Naive thymus-derived CD8-positive, alpha-beta T cell (primary cell): ENCODE data around the gene GATA2. TPM values are rescaled to one million over a fixed set of nuclear protein-coding genes. Genes with fewer than 3 reads are reported as not detected.

Experiments used
- ATAC-seq, 2 donors: fragments of 150-1000 bp; cut with Tn5 transposase in 1 of 2; sonication (Bioruptor Pico), chemical (Tn5 transposase) in 1 of 2; 1 replicate in 1 of 2; 2 replicates in 1 of 2; pipeline ENCODE4 v1.10.0; 2021; ENCODE audit warnings: mild to moderate bottlenecking in 2 of 2, moderate library complexity in 2 of 2
- POLR2A ChIA-PET: fragments of 350-600 bp; sonication (Branson Sonifier 250); formaldehyde crosslinking; loops from one replicate; lab custom pipeline; 2021; ENCODE audit warnings: antibody characterized with exemption; lab: Charles Lee
- DNase-seq, 10 donors: peaks; one replicate each; pipeline versions ENCODE4 v3.0.0 to v3.0.0-alpha.2; 2020 to 2022
- H3K27ac Mint-ChIP-seq, 10 donors: one replicate each; pipeline ENCODE4 v1.8.0; 2020 to 2022; ENCODE audit warnings: mild to moderate bottlenecking in 10 of 10, mixed read lengths in 10 of 10, moderate library complexity in 4 of 10, inconsistent platforms in 1 of 10
- H3K27me3 Mint-ChIP-seq, 5 donors: one replicate each; pipeline ENCODE4 v1.8.0; 2021 to 2022; ENCODE audit warnings: mixed read lengths in 5 of 5
- H3K36me3 Mint-ChIP-seq, 3 donors: one replicate each; pipeline ENCODE4 v1.8.0; 2020 to 2022; ENCODE audit warnings: mixed read lengths in 3 of 3, mild to moderate bottlenecking in 2 of 3, inconsistent platforms in 1 of 3
- H3K4me1 Mint-ChIP-seq, 4 donors: one replicate each; pipeline ENCODE4 v1.8.0; 2021 to 2022; ENCODE audit warnings: mixed read lengths in 4 of 4
- H3K4me3 Mint-ChIP-seq, 10 donors: one replicate each; pipeline ENCODE4 v1.8.0; 2020 to 2022; ENCODE audit warnings: mild to moderate bottlenecking in 10 of 10, mixed read lengths in 10 of 10, moderate library complexity in 6 of 10, inconsistent platforms in 1 of 10
- H3K9me3 Mint-ChIP-seq, 9 donors: one replicate each; pipeline ENCODE4 v1.8.0; 2020 to 2022; ENCODE audit warnings: mixed read lengths in 9 of 9, mild to moderate bottlenecking in 3 of 9, inconsistent platforms in 1 of 9, moderate library complexity in 1 of 9
- polyA plus RNA-seq, 3 donors: library from polyadenylated mRNA; unstranded; fragments of 300-500 nt; fragmentation: Illumina TruSeq; gene quantifications; one replicate each; pipeline ENCODE4 v1.2.3, GENCODE V29; 2021
- total RNA-seq, 8 experiments: library from RNA in 2 of 8; stranded (reverse) in 2 of 8; gene quantifications; one replicate each; pipeline ENCODE4 v1.2.3 and lab custom pipeline; 2021 to 2026

The GATA2 gene
- total and polyA plus RNA-seq, 5 experiments from 2014 or later, result not detected

DNA sequence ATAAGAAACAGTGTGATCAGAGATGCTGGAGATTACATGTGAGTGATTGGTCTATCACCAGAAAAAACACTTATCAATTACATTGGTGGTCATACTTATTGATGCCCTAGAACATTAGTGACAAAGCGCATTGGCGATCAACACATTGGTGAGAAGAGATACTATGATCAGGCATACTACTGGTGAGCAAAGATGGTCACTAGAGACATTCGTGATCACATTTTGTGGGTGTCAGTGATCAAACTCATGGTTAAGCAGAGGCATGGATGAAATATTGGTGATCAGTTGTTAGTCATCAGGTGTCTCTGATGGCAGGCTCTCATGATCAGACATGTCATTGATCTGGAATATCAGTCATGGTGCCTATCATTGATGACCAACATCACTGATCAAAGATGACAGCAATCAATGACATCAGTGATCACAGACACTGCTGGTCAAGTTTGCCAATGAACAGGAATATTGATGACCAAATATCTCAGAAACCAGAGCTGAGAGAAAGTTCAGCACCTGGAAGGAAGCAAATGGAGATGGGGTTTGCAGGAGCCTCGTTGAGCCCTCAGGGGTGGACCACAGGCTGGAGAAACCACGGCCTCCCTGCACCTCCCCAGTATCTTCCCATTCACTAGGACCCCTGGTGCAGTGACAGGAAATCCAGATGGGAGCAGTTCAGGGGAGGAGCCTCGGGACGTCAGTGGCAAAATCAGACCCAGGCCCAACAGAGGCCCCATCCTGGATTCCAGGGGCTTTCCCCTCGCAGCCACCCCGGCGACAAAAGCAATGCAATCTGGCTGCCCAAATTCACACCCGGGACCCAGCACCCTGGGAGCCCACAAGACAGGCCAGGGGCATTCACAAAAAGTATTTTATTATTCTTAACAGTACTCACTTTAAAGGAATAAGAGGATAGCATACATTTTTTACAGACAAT is 14.2 kb downstream of the GATA2 start:
- peaks cover 5 to 17% (median 15%) of the 10 kb centered on the region in 4 donors for H3K4me1 Mint-ChIP-seq
- peaks cover 27 to 63% (median 51%) of the 10 kb centered on the region in 5 donors for H3K27me3 Mint-ChIP-seq
- no peaks in the 10 kb centered on the region for H3K36me3 Mint-ChIP-seq
- POLR2A ChIA-PET, result no interaction called here
- DNase-seq, result no peak
- no peak for ATAC-seq
- no peak overlapping the region for H3K27ac Mint-ChIP-seq
- H3K4me3 Mint-ChIP-seq, result no peak overlapping the region
- no peaks in the 10 kb centered on the region for H3K9me3 Mint-ChIP-seq

GRCh38 chr3:128476659-128477058 is 16.3 kb downstream of the GATA2 start:
- no peaks in the 10 kb centered on the region for H3K9me3 Mint-ChIP-seq

DNA sequence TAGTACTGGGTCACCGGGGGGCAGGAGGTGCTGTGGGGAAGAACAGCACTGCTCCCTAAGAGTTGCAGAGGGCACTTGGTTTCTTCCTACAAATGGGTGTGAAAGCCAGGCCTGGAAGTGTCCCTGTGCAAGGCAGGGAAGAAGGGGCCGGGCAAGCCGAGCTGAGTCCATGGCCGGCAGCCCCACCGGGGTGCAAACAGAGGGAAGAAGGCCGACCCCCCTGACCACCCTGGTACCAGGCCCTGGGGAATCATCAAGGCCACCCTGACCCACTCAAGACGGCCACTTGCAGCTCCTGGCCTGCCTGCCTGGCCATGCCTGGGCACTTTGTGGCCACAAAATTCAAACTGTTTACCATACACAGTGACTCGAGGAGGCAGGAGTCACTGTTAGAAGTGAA is 17.6 kb downstream of the GATA2 start:
- Mint-ChIP-seq H3K4me1 (no peaks in the 10 kb centered on the region), H3K4me3 (no peak overlapping the region), H3K27ac (no peak overlapping the region), H3K27me3 (peaks cover 8 to 47% (median 30%) of the 10 kb centered on the region in 5 donors), H3K9me3 (peaks cover 0 to 4% (median 0%) of the 10 kb centered on the region in 9 donors), H3K36me3 (no peaks in the 10 kb centered on the region)
- DNase-seq (no peak), ATAC-seq (no peak)
- POLR2A ChIA-PET, result no interaction called here

More at GRCh38 chr3:128476659-128477058, 16.3 kb downstream of the GATA2 start:
- Mint-ChIP-seq H3K27ac (no peak overlapping the region), H3K36me3 (no peaks in the 10 kb centered on the region), H3K4me3 (no peak overlapping the region), H3K4me1 (no peaks in the 10 kb centered on the region), H3K27me3 (peaks cover 11 to 54% (median 38%) of the 10 kb centered on the region in 5 donors)
- POLR2A ChIA-PET, result no interaction called here
- peak in 1 of 10 donors; percentile 37 for DNase-seq
- ATAC-seq, result no peak

DNA sequence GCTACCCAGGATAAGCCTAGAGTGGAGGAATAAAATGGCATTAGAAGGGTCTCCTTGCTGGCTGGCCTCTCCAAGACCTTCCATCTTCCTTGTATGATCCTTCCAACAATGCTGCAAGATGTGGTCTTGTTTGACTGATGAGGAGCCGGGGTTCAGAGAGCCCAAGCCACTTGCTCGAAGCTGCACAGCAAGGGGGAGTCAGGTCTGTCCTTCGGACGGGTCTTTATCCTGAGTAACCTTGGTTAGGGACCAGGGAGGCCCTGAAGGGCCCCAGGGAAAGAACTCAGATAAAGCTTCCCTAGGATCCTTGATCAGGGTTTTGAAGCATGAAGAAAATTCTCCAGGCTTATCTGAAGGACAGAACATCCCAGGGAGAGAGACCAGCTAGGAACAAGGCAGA is 19.3 kb downstream of the GATA2 start:
- no peak for DNase-seq
- no peak for ATAC-seq
- Mint-ChIP-seq H3K9me3 (peaks cover 0 to 4% (median 0%) of the 10 kb centered on the region in 9 donors), H3K4me3 (no peak overlapping the region), H3K4me1 (peaks cover 0 to 4% (median 0%) of the 10 kb centered on the region in 4 donors), H3K27me3 (peaks cover 5 to 35% (median 22%) of the 10 kb centered on the region in 5 donors), H3K27ac (no peak overlapping the region), H3K36me3 (no peaks in the 10 kb centered on the region)
- POLR2A ChIA-PET, result no interaction called here

DNA sequence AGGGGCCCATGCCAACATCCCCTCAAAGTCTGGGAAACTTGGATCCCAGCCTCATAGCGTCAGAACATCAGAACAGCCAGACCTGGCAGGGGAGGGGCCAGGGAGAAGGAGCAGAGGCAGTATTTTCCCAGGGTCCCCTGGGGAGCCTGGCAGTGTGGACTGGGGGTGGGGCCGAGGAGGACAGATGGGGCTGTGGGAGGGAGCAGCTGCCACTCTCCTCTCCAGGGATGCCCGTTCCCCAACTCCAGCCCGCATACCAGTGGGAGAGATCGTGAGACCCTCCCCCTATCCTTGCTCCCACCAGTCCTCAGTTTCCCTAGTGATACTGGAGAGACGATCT is 19.9 kb downstream of the GATA2 start:
- Mint-ChIP-seq H3K27ac (no peak overlapping the region), H3K36me3 (no peaks in the 10 kb centered on the region), H3K27me3 (peaks cover 1 to 29% (median 16%) of the 10 kb centered on the region in 5 donors), H3K4me3 (no peak overlapping the region), H3K4me1 (peaks cover 0 to 4% (median 0%) of the 10 kb centered on the region in 4 donors), H3K9me3 (peaks cover 0 to 4% (median 0%) of the 10 kb centered on the region in 9 donors)
- DNase-seq, result no peak
- ATAC-seq, result no peak
- POLR2A ChIA-PET, result no interaction called here

DNA sequence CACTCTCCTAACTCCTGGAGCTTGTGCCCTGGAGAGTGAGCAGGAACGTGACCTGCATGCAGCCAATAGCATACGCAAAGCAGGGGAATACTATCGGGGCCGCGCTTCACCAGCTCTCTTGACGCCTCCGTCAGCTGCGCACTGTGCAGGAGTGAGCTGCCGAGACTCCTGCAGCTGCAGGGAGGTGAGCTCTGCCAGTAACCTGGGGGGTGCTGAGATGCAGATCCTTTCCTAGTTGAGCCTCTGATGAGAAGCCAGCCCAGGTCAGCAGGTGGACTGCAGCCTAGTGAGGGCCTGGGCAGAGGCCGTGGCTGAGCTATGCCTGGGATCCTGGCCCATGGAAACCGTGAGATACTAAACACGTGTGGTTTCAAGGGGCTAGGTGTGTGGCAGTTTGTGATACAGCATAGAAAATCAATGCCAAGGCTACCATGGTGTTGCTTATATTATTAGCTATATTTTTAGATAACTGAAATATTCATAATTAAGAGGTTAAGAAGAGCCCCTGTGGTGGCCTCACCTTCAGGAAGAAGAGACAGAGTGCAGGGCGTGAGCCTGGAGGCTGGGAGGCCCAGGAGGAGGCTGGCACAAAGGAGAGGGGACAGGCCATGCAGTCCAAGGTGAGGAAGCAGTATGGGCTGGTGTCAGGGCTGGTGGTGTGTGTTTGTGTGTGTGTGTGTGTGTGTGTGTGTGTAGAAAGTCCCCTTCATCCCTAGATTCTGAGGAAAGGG is 20.4 kb downstream of the GATA2 start:
- peaks cover 1 to 24% (median 11%) of the 10 kb centered on the region in 5 donors for H3K27me3 Mint-ChIP-seq
- no peak overlapping the region for H3K4me3 Mint-ChIP-seq
- peaks cover 0 to 4% (median 0%) of the 10 kb centered on the region in 4 donors for H3K4me1 Mint-ChIP-seq
- peaks cover 0 to 4% (median 0%) of the 10 kb centered on the region in 9 donors for H3K9me3 Mint-ChIP-seq
- POLR2A ChIA-PET, result no interaction called here
- no peak for DNase-seq
- no peaks in the 10 kb centered on the region for H3K36me3 Mint-ChIP-seq
- ATAC-seq, result no peak
- peak overlapping the region in 2 of 10 donors; percentile 26 to 72 for H3K27ac Mint-ChIP-seq

GRCh38 chr3:128471720-128472119 is 21.3 kb downstream of the GATA2 start:
- peaks cover 0 to 4% (median 0%) of the 10 kb centered on the region in 9 donors for H3K9me3 Mint-ChIP-seq
- H3K36me3 Mint-ChIP-seq, result no peaks in the 10 kb centered on the region
- H3K27me3 Mint-ChIP-seq, result peaks cover 1 to 20% (median 16%) of the 10 kb centered on the region in 5 donors
- peaks cover 6 to 11% (median 8%) of the 10 kb centered on the region in 4 donors for H3K4me1 Mint-ChIP-seq
- H3K4me3 Mint-ChIP-seq, result no peak overlapping the region
- no peak for DNase-seq
- ATAC-seq, result no peak
- no peak overlapping the region for H3K27ac Mint-ChIP-seq
- POLR2A ChIA-PET, result no interaction called here

DNA sequence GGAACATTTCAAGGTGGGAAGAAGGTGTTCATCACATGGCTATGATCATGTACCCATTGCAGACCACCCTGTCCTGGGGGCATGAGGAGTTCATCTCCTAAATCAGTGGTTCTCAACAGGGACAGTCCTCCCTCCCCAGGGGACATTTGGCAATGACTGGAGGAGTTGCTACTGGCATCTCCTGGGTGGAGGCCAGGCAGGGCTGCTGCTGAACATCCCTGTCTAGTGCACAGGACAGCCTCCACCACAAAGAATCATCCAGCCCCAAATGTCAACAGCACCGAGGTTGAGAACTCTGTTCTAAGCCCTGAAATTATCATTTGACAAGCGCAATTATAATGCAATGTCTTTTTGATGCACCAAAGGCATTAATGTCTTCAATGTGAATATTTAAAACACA is 21.9 kb downstream of the GATA2 start:
- H3K27ac Mint-ChIP-seq, result no peak overlapping the region
- POLR2A ChIA-PET, result no interaction called here
- DNase-seq (no peak), ATAC-seq (no peak)
- no peaks in the 10 kb centered on the region for H3K36me3 Mint-ChIP-seq
- no peak overlapping the region for H3K4me3 Mint-ChIP-seq
- H3K27me3 Mint-ChIP-seq, result peaks cover 4 to 27% (median 16%) of the 10 kb centered on the region in 5 donors
- H3K4me1 Mint-ChIP-seq, result peaks cover 6 to 13% (median 10%) of the 10 kb centered on the region in 4 donors
- H3K9me3 Mint-ChIP-seq, result peaks cover 0 to 4% (median 0%) of the 10 kb centered on the region in 9 donors

- Mint-ChIP-seq H3K9me3 (peaks cover 0 to 4% (median 0%) of the 10 kb centered on the region in 9 donors), H3K27me3 (peaks cover 8 to 34% (median 19%) of the 10 kb centered on the region in 5 donors), H3K36me3 (no peaks in the 10 kb centered on the region), H3K4me3 (no peak overlapping the region), H3K4me1 (peaks cover 6 to 15% (median 10%) of the 10 kb centered on the region in 4 donors), H3K27ac (no peak overlapping the region)
- POLR2A ChIA-PET, result no interaction called here
- ATAC-seq, result no peak
- DNase-seq, result no peak
Measured at GRCh38 chr3:128470134-128470899, 22.7 kb downstream of the GATA2 start.

GRCh38 chr3:128469556-128469955 is 23.4 kb downstream of the GATA2 start:
- Mint-ChIP-seq H3K27ac (no peak overlapping the region), H3K4me1 (peaks cover 6 to 15% (median 10%) of the 10 kb centered on the region in 4 donors), H3K27me3 (peaks cover 8 to 42% (median 19%) of the 10 kb centered on the region in 5 donors), H3K9me3 (peaks cover 0 to 4% (median 0%) of the 10 kb centered on the region in 9 donors), H3K36me3 (no peaks in the 10 kb centered on the region), H3K4me3 (no peak overlapping the region)
- ATAC-seq, result no peak
- no peak for DNase-seq
- POLR2A ChIA-PET, result no interaction called here

DNA sequence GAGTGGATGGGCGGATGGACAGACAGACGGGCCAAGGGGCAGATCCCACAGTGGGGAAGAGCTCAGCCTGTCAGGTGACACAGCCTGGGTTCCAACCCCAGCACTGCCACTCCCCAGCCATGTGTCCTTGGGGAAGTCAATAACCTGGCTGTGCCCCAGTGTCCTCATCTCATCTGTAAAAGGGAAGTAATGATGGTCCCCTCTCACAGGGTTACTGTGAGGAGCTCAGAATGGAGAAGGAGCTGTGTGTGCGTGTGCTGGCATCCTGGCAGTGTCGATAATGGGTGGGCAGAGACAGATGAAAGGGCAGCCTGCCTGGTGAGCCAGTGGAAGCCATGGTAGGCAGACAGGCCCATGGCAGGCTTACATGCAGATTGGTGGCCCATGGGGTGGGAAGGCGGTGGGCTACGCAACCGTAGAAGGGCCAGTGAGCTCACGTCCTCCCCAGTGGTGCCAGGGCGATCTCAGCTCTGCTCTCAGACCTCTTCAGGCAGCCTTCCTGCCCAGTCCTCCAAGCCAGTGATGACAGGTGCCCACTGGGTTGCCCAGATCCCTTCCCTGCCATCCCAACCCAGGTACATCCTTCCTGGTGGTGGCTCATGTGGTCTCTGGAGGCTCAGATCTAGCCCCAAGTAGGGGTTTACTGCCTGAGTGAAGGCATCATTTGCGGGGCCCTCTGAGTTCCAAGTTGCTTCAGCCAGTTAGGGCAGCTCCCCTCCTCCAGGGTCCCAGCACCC is 24.0 kb downstream of the GATA2 start:
- DNase-seq (no peak), ATAC-seq (no peak)
- Mint-ChIP-seq H3K36me3 (no peaks in the 10 kb centered on the region), H3K9me3 (peaks cover 0 to 4% (median 0%) of the 10 kb centered on the region in 9 donors), H3K4me1 (peaks cover 6 to 15% (median 10%) of the 10 kb centered on the region in 4 donors), H3K27ac (peak overlapping the region in 1 of 10 donors; percentile 25), H3K27me3 (peaks cover 8 to 44% (median 19%) of the 10 kb centered on the region in 5 donors), H3K4me3 (no peak overlapping the region)
- POLR2A ChIA-PET, result no interaction called here
